CD4-positive, alpha-beta T cell treated with Interleukin-15 for 1 hour (primary cell): ENCODE measurements around the gene SDK1.

ENCODE experiments used
- DNase-seq: peaks from one replicate; pipeline ENCODE4 v3.0.0-alpha.2; 2020

The SDK1 gene

GRCh38 chr7:4191525-4191924 lies 890.5 kb downstream of the SDK1 start:
- no peak for DNase-seq

GRCh38 chr7:4195660-4196059 lies 894.6 kb downstream of the SDK1 start:
- no peak for DNase-seq

DNA sequence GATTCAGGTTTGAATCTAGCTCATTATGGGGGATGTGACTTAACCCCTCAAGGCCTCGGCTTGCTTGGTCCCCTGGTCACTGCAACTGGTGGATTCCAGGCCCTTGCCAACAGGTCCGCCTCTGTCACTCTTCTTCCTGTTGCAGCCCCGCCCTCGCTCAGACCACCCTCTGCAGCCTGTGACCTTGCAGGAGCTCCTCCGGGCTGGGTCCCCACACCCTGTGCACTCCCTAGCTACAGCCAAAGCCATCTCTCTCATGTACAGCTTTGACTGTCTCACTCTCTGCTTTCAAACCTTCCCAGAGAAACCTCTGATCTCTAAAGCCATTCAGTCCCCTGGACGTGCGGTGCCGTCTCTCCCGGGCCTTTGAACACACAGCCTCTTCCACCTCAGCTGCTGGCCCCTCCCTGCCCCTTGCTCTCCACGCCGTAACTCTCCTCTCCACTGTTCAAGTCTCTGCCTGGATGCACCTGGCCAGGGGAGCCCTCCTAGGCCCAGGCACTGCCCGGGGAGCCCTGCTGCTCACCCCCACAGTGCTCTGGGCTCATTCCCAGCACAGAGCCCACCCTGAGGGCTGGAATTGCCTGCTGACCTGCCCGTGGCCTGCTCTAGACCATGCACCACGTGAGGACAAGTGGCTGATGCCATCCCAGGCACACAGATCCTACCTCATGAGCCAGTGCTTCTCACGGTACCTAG lies 895.2 kb downstream of the SDK1 start:
- no peak for DNase-seq

DNA sequence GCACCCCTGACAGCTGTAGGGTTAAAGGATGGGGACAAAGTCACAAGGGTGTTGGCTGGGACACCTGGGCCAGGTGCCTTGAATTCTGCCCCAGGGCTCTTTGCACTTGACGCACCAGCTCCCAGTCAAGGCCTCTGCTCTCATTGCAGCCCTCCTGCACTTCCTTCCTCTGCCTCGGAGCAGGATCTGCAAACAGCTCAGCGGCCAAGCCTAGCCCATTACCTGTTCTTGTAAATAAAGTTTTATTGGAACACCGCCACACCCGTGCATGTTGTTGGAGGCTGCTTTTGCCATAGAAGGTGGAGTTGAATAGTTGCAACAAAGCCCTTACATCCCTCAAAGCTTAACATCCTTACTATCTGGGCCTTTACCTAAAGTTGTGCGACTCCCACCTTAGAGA lies 897.2 kb downstream of the SDK1 start:
- no peak for DNase-seq

- DNase-seq = no peak
These were observed 899.6 kb downstream of the SDK1 start for GRCh38 chr7:4200546-4201094.

DNA sequence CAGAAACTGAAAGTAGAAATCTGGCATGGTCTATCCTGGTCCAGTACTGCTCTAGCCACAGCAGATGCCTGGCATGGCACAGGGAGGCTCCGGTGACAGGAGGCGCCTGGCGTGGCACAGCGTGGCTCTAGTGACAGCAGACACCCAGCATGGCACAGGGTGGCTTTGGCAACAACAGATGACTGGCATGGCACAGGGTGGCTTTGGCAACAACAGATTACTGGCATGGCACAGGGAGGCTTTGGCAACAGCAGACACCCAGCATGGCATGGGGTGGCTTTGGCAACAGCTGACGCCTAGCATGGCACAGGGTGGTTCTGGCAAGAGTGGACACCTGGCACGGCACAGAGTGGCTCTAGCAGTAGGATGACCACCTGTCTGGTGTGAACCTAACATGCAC lies 900.5 kb downstream of the SDK1 start:
- DNase-seq = no peak

DNA sequence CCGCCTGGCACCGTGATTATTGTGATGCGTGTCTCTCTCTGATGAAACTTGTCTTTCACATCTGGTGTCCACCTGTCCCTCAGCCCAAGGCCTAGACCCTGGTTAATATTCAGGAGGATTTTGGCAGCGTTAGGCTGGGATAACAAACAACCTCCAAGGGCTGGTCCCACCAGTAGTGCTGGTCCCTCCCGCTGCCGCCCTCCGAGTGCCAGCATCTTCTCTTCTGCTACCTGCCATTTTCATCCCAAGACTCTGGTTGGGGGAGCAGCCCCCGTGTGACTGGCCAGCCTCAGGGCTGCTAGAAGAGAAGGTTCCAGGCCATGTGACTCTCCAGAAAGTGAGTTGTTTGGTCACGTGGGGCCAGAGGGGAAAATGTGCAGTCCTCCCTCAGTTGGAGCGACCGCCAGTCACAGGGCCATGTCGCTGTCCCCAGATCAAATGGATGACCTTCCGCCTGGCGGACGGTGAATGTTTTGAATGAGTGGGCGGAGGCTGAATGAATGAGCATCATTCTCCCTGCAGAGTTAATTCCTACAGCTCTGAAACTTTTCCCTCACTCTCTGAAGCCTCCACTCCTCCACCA lies 901.2 kb downstream of the SDK1 start:
- DNase-seq = no peak

- no peak for DNase-seq
These were observed 901.9 kb downstream of the SDK1 start for GRCh38 chr7:4202954-4203353.

- DNase-seq = no peak
These were observed 902.8 kb downstream of the SDK1 start for GRCh38 chr7:4203626-4204512.

DNA sequence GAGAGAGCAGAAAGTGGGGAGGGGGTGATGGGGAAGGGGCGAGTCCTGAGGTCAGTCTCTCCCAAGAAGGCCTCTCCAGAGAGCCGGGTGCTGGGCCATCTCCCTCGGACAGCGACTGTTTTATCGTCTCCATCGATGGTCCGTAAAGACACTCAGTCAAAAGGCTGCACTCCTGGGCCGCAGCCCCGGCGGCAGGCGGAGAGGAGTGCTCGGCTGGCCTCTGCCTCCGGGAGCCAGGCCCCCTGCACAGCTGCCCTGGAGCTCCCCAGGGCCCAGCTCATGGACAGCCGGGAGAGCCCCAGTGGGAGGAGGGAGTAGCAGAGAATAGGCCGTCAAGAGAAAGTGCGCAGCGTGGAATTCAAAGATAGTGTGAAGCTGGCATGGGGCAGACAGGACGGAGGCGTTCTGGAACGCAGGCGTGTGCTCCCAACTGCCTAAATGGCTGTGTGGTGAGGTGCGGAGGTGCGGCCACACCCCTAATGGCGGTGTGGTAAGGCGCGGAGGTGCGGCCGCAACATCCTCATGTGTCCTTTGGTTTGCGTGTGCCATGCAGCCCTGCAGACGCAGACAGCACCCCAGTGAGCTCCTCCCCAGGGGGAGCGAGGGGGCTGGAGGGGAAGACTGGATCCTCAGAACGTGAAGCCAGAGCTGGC lies 903.6 kb downstream of the SDK1 start:
- no peak for DNase-seq

DNA sequence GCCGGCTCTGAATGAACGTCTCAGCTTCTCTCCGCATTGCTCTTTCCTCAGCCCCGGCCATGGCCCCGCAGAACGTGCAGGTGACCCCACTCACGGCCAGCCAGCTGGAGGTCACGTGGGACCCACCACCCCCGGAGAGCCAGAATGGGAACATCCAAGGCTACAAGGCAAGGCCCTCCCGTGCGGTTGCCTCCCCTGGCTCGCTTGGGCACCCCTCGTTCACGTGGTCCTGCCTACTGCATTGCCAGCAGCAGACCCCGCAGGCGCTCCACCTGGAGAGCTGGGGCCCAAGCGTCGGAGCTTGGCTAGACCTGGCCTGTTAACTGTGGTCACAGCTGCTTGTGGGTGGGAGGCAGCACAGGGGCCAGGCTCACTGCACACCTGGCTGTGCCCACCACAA lies 904.8 kb downstream of the SDK1 start:
- no peak for DNase-seq

DNA sequence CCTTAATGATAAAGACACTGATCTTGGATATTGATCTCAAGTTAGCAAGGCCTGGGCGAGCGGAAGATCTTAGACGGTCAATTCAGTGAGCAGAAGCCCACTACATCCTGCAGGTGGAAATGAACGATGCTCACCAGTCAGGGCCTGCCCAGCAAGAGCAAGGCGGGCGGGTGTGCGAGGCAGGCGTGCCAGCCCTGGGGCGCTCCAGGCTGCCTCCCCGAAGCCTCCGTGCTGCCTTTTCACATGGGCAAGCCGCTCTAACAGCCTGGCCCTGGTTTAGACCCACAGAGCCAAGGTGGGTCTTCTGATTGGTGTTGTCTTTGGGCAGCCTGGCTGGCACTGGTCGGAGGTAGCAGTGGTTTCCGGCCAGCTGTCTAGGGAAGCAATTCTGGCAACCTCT lies 906.0 kb downstream of the SDK1 start:
- DNase-seq = no peak

- no peak for DNase-seq
These were observed 907.0 kb downstream of the SDK1 start for GRCh38 chr7:4208086-4208485.

GRCh38 chr7:4208586-4208985 lies 907.5 kb downstream of the SDK1 start:
- no peak for DNase-seq

- no peak for DNase-seq
These were observed 908.1 kb downstream of the SDK1 start for GRCh38 chr7:4209126-4209525.

DNA sequence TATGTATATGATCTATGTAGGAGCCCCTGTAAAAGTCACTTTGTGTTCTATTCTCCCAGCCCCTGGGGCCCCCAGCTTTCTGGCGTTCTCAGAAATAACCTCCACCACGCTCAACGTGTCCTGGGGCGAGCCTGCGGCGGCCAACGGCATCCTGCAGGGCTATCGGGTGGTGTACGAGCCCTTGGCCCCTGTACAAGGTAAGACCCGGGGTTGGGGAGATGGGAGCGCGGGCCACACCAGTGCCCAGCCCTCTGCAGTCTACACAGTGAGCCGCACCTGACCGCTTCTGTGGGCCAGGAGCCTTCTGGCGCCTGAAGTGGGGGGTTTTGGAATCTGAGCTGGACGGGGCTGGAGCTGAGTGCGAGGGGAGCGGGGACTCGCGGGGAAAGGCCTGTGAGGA lies 908.9 kb downstream of the SDK1 start:
- no peak for DNase-seq

- no peak for DNase-seq
These were observed 909.8 kb downstream of the SDK1 start for GRCh38 chr7:4210821-4211220.

DNA sequence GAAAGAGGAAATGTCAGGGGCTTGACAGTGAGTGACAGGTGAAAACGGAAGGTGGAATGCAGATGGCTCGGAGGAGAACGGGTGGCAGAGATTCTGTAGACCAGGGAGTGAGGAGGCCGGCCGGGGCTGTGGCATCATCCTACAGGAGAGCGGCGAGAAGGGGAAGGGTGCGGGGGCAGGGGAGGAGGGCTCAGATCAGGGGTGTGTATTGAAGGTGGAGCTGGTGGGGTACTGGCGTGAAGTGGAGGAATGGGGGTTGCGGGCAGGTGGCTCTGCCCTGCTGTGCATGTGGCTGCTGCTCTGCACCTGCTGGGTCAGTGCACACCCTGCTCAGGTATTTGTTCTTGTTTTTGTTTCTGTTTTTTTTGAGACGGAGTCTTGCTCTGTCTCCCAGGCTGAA lies 910.2 kb downstream of the SDK1 start:
- DNase-seq = no peak

- no peak for DNase-seq
These were observed 911.3 kb downstream of the SDK1 start for GRCh38 chr7:4212376-4212775.

GRCh38 chr7:4214291-4215155 lies 913.5 kb downstream of the SDK1 start:
- DNase-seq = no peak

GRCh38 chr7:4215176-4215720 lies 914.2 kb downstream of the SDK1 start:
- no peak for DNase-seq

- no peak for DNase-seq
These were observed 915.0 kb downstream of the SDK1 start for GRCh38 chr7:4216016-4216415.
